NAMALWA (cell line): ENCODE results near the gene NPRL2.

Experiments used
- DNase-seq: peaks from one replicate; pipeline ENCODE4 v3.0.0-alpha.2; 2015; ENCODE audit warnings: low spot score

Gene NPRL2

DNA sequence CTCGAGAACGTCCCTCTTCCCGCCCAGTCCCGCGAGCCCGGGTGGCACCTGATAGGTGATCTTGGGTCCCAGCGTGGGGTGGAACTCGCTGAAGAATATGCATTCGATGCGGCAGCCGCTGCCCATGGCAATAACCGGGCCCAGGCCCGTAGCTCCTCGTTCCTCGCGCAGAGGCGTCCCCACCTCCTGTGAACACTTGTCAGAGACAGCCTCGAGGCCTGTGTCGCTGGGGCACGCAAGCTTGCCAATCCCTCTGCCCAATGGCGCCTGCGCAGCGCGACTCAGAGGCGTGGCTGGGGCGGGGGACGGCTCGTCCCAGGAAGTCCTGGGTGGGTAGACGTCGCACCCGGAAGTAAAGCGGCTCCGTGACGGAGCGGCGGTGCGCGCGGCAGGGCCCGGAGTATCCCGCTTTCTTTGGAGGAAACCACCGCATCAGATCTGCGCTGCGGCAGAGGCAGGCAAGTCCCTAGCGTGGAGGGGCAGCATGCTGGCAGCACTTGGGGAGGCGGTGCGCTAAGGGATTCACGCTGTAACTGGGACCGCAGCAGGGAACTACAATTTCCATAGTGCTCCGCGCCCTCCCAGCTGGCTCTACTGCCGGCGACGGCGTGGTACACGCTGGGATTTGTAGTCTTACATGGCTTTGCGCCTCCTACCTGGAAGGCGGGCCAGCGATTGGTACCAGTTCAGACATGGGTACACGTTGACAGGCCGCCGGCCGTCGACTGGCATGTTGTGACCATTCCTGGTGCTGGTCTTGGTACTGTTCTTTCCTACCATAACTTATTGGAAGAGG, at the start of gene NPRL2, which contains the start of gene CYB561D2:
NPRL2 (minus strand) TSS at position 249 of the 796 bp plus-strand sequence; CDS start at position 126, 123 bp downstream.
CYB561D2 (plus strand) TSS at position 336 of the 796 bp plus-strand sequence. CDS start 572 bp downstream, outside the sequence.
- DNase-seq = peak; percentile 91

DNA sequence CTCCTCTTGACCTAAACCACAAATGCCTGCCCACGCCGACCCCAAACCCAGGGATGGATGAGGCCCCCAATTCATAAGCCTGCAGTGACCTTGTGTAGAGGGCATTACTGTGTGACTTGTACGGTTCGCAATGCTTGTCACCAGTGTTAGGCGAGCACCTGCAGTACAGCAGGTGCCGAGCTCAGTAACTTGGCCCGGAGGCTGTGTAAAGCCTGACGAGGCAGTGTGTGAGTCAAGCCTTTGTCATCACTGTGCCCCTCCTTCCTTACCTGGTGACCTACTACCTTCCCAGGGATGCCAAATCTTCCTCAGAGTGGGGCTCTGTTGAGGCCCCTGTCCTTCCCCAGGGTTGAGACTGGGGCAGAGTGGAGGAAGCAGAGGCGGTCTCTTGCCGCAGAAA, 45.9 kb upstream of the NPRL2 start:
- DNase-seq = no peak

DNA sequence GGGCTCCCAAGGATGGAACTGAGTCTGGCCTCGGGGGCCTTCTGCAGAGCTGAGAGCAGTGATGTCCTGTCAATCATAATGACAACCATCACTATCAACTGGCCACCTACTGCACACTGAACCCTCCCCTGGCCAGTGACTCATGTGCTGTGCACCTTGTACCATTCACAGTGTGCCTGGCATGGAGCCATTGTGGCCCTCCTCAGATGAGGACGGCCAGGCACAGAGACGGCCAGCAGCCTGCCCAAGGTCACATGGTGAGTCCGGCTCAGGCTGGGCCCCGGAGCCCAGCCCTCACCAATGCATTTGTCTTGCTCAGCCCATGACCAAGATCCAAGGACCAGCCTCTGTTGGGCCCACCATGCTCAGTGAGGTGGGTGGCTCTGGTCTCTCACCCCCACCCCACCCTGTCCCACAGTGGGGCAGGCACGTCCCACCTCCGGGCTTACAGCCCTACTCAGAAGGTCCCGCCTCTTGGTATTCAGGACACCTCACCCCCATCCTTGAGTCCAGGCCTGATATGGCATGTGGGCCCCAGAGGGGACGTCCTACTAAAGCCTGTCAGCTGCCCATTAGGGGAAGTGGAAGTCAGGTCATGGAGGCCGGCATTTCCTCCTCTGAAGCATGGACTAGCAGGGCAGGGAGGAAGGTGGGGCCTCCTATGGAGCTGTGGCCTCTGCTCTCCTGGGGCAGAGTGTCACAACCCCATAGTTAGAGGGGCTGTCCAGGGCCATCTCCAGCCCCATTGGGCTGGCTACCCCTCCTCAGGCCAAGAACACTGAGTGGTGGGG, 44.7 kb upstream of the NPRL2 start:
- DNase-seq = no peak

DNA sequence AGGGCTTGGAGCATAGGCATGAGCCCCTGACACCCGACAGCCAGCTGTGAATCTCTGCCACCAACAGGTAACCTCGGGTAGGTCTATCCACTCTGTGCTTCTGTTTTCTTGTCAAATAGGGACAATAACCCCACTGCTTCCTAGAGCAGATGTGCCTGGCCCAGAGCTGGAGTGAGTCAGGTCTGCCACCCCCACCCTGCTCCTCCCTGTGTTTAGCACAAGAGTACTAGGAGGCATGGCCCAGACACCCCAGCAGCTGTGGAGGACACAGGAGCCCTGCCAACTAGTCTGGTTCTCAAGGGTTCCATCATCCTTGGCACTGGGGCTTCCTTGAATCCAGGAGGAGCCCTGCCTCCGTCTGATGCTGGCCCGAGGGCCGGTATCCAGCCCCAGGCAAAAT, 42.5 kb upstream of the NPRL2 start:
- DNase-seq = no peak

DNA sequence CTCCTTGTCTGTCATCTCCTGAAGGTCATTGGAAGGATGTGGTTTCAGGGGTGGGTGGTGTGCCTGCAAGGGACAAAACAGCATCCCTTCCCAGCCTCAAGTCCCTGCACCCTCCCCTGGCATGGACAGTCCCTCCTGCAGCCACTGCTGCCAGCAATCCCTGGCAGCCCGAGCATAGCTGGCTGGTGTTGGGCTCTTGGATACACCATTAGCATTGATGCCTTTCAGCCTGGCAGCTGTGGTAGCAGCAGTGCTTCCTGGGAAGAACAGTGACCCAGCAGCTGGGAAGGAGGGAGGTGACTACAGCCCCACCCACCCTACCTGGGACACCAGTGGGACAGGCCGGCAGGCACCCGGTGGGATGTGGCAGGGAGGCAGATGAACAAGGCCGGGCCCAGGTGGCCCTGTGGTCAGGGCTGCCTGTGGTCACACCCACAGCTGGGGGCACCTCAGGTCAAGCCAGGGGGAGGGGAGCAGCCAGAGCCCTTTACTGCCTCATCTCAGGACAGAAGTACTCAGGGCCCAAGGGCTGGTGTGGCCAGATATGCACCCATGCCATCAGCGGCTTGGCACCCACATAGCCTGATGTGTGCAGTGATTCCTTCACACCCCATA, 41.6 kb upstream of the NPRL2 start:
- DNase-seq = no peak

DNA sequence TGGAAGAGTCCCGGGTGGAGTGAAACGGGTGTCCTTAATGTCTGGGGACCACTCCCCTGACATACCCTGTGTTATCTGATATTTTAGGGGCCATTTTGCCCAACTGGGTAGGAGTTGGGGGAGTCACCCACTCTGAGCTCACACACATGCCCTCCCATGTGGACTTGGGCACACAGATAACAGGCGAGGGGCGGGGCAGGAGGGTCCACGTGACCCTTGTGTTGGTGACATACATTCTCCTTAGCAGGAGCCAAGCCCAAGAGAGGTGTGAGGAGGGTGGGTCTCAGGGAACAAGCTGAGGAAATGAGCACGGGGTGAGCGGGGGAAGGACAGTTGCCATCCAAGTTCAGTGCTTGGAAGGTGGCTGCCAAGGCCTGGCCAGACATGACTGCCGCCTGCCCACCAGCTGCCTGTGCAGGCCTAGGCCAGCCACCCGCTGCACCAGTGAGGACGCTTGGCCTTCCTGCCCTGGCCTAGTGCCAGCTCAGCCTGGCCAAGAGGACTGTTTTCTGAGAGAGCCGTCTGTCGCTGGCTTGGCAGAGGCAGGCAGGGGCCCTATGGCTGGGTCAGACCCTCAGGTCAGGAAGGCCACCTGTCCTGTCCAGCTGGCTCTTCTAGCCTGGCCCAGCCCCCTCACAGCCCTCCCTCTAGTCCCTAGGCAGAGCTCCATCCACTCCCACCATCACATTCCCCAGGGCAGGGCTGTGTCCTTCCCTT, 40.1 kb upstream of the NPRL2 start:
- DNase-seq = no peak

DNA sequence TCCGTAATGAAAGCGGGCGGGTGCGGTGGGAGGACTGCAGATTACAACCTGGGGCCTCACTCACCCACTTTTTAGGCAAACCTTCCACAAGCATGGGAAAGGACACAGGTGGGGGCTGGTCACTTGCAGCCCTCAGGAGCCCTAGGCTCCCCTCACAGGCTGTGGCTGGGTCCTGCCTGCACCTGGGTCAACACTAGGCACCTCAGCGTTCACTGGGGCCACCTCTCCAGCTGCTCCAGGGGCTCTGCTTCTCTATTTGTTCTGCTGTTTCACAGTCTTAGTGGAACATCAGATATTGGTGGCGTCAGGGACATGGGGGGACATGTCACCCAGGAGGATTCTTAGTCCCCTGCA, 38.8 kb upstream of the NPRL2 start:
- DNase-seq = no peak

DNA sequence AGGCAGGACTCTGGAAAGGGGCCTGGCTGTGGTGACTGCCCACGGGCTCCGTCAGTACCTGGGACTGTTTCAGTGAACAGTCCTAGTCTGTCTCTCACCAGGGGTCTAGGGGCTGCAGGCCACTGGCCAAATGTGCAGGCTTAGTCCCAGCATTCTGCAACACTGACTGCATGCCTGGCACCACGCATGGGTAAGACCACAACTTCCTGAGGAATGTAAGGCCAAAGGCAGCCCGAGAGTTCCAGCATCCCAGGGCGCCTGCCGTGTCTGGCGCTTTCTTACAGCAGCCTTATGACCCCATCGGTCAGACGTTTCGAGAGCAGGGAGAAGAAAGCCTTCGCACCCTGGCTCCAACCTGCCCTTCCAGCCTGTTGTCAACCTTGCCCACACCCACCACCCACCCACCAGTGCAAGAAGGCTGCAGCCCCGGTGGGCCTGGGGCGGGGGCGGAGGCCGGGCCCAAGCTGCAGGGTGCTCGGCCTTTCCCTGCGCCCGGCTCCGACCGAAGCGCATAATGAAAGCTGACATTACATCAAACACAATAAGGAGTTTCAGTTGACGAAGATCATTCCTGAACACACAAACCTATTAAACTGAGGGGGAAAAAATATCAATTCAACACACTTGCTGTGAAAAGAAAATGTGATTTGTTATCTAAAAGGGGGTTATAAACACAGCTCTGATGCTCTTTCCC, 38.3 kb upstream of the NPRL2 start:
- no peak for DNase-seq

DNA sequence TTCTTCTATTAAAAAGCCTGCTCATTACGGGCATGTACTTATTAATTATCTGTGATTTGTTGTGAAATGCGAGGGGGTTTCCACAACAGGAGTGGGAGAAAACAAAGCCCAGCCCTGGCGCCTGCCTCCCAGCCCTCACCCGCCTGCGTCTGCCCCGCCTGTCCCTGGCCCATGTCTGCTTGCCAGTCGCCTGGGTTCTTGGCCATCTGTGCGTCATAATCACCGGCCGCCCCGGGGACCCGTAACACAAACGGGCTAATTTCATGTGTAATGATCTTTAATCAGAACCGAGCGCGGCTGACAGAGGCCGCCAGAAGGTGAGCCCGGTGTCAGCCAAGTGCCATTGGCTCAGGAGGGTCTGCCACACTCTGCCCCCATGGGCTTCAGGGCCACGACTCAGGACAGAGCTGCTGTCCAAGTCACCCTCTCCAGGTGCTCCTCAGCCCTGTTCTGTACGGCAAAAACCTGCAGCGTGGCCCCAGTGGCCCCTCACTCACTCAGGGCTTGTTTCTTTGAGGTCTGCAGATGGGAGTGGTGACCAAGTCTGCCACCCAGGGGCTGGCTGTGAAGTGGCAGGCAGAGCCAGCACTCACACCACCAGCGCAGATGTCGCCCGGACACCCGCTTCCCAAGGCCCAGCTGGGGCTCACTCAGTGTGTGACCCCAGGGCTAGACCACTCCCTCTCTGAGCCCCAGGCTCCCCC, 37.6 kb upstream of the NPRL2 start:
- DNase-seq = peak; percentile 13

DNA sequence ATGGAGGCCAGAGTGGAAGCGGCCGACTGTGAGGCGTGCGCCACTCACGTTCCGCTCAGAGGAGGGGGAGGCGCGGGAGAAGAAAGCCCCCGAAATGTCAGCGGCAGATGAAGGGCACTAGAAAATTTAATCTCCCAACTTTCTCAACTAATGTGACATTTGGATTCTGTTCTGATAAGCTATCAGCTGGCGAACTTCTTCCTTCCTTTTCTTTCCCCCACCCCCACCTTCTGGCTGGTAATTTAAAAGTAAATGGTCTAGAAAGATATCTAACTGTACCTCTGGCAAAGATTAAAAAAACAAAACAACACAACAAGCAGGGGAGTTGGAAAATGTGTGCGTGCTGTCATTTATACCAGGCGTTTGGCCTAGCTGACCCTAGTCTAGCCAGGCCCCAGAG, 35.2 kb upstream of the NPRL2 start:
- no peak for DNase-seq

DNA sequence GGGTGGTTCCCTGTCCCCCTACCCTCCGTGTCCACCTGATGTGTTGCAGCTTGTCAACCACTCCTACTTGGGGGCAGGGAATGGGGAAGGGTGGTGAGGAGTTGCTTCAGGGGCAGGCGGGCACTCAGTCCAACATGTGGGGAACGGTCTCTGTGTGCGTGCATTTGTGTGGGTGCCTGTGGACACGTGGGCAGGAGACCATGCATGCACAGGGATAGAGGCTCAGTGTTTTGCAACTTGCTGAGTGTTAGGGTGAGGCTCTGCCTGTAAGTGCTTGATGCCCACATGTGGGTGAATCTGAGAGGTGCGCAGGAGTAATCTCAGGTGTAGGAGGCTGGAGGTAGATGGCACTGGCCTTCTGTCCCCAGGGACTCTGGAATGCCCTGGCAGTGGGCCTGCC, 33.2 kb upstream of the NPRL2 start:
- DNase-seq = no peak

DNA sequence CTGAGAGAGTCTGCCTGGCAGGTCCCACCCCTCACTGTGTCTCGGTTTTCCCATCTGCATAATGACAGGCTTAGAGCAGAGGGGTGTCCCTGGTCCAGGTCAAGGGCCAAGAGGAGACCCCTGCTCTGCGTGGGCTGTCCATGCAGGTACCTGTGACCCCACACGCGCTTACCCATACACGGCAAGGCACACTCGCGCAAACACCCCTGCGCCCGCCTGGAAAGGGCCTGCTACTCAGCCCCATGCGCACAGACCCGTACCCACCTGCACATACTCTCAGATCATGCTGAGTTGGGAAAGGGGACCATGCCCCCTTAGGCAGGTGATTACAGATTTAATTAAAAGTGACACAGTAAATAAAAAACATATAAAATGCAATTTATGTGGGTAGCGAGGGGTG, 32.1 kb upstream of the NPRL2 start:
- DNase-seq = no peak

DNA sequence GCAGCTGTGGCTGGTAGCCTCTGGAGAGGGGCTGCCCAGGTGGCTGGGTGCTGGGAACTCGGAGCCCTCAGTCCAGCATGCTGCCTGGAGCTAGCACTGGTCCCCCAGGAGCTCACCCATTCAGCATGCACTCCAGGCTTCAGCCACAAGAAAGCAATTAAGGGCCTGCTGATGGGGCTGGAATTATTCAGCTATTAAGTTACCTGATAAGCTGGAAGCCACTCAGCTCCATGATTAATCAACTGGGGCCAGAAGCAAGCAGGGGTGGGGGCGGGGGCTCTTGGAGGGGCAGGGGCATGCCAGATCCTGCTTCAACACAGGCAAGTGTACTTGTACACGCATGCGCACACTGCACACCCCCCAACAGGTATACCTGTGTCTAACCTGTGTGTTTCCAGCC, 30.8 kb upstream of the NPRL2 start:
- no peak for DNase-seq

DNA sequence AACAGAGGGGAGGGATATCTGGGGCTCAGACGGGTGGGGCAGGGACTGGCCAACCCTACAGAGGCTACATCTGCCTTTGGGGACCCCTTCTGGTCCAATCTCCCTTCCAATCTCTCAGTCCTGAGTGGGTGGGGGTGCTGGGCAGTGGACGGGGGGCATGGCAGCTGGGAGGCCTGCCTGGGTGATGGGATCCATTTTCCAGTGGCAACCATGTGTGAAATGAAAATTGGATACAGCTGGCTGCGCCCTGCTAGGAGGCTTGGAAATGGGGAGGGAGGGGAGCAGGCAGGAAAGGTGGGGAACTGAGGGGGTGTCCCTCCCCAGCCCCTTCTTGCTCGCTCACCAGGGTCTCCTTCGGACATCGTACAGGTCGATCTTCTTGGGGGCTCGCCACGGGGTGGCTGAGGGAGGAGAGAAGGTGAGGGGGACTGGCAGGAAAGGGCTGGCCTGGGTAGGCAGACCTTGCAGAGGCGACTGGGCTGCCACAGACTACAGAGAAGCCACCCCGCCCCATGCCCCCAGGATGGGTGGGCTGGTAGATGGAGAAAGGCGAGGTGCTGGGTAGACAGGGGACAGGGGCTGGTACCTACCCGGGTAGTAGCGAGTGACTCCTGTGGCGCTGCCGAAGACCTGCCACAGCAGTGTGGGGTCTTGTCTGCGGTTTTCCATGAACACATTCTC, 30.0 kb upstream of the NPRL2 start:
- no peak for DNase-seq

DNA sequence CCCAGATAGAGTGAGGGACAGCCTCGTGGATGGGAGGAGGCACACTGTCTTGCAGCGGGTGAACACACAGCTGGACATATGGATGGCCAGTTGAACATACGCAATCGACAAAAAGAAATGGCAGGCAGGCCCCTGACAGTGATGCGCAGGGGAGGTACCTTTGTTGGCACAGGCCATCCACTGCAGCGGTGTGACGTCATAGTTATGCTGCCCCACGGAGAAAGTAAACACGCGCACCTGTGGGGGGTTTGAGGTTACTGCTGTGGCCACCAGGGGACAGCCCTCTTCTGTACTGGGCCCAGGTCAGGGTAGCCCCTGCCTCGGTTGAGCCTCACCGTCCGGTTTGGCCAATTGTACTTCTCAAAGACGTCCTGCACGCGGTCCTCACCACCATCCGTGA, 28.2 kb upstream of the NPRL2 start:
- DNase-seq = no peak

DNA sequence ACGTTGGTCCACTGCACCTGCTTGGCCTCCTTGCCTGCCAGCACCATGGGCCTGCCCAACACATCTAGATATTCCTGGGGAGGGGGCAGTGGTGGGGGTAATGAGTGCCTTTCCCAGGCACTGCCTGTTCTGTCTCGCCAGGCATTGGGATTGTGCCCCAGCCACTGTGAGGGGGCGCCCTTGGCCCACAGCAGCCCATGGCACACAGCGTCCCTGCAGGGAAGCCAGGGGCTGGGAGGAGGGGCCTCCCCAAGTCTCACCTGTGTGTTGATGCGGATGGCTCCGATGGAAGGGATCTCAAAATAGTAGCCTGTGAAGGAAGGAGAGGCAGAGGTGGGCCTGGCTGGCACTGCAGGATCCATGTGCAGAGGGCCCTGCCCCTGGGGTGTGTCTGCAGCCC, 27.4 kb upstream of the NPRL2 start:
- DNase-seq = no peak

DNA sequence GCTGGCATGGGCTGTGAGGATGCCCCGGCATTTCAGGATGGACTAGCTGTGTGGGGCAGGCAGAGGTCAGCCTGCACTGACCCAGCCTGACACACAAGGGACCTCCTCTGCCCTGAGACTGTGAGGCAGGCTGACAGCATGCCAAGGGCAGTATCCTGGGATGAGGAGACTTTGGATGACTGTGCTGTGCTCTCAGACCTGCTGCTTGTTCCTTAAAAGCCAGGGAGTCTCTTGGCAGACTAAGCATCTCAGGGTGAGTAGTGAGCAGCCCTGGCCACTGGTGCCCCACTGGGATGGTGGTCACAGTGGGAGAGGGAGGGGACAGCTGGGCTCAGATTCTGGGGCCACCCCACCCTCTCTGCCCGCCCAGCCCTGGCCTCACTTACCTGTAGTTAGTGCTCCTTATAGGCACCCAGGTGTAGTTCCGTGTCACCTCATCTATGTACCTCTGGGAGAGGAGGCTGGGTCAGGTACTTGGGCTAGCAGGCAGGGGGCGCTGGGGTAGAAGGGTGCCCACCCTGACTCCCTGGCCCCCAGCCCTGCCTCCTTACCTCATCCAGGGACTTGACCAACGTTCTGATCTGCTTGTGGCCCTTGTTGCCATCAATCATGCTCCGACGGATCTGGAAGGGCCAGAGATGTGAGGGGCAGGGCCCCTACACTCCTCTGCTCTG, 24.8 kb upstream of the NPRL2 start:
- DNase-seq = peak; percentile 15

DNA sequence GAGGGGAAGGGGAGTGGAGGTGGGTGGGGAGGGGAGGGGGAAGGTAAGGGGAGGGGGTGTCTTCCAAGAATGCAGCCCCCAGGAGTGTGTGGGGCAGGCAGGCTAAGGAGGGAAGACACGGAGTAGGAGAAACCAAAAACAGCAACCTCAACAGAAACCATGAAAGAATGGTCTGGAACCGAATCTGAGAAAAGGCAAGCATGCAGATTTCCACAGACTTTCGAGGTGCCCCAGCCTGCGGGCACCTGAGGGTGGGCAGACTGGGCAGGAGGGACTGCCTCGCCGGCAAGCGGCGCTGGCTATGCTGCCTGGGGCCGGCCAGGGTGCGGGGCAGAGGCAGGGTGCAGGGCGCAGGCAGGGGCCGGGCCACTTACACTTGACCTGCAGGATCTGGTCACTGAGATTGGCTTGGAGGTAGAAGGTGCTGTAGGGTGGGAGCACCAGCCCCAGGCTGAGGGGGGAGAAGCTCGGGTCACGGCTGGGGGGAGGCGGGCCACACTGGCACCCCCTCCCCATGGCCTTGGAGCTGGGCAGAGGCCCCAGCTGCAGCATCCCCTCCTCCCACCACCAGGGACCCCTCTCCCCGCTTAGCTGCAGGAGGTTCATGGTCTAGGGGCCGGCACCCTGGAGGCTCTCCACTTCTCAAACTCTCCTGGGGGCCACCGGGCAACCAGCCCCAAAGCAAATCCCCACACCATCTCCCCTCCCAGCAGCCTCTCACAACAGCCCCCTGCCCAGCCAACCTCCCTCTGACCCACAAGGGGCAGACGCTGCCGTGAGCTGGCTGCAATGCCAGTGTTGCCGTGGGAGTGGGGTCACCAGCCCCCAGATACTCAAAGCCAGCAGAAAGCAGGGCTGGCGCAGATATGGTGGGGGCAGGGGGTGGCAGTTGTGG, 24.0 kb upstream of the NPRL2 start:
- no peak for DNase-seq
